Measurements from ENCODE around the gene DSN1.
A peak's percentile ranks its signal among the peaks of the same experiment; 100 is the strongest.

DSN1 gene

DNA sequence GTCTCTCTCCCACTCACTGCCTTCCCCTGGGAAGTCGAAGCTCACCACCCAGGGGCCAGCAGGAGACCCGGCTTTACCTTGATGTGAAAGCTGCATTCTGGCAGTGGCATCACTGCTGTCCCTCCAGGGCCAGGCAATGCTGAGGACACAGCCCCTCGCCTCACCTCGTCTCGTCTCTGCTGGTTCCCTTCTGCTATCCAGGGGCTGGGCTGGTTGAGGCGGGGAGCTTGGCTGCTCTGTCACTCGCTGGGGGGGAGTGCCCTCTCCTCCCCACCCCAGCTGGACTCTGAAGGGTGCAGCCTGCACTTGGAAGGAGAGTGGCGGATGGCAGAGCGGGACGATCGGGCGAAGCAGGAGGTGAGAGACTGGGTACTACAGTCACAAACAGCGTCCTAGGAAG is 12.7 kb upstream of the DSN1 start:
- DNase-seq (ENCODE audit: low spot score): no peak
- Mint-ChIP-seq H3K9me3 (no peaks in the 10 kb centered on the region), H3K36me3 (ENCODE audit: low read depth) (no peaks in the 10 kb centered on the region), H3K4me3 (no peak overlapping the region), H3K27me3 (ENCODE audit: low read depth) (no peaks in the 10 kb centered on the region), H3K4me1 (ENCODE audit: low read depth) (no peaks in the 10 kb centered on the region), H3K27ac (no peak overlapping the region)

DNA sequence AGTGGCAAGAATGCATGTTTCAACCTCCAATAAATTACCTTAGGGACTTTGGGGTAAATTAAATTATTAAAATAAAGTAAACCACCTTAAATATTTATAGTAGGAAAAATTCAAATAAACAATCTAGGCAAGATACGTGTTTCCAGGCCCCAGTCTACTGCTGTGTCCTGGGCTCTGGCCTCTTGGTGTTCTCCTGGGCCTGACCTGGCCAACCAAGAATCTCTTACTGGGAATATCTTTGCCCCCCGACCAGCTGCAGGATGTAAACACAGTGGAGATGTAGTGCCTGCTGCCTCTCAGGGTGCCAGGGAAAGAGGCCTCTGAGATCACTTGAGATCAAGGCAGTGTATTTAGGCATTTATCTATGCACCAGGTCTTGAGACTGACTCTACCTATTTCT is 11.7 kb upstream of the DSN1 start:
- no peaks in the 10 kb centered on the region for H3K36me3 Mint-ChIP-seq (ENCODE audit: low read depth)
- H3K4me3 Mint-ChIP-seq: no peak overlapping the region
- H3K9me3 Mint-ChIP-seq: no peaks in the 10 kb centered on the region
- H3K4me1 Mint-ChIP-seq (ENCODE audit: low read depth): no peaks in the 10 kb centered on the region
- H3K27ac Mint-ChIP-seq: no peak overlapping the region
- no peaks in the 10 kb centered on the region for H3K27me3 Mint-ChIP-seq (ENCODE audit: low read depth)
- no peak for DNase-seq (ENCODE audit: low spot score)

DNA sequence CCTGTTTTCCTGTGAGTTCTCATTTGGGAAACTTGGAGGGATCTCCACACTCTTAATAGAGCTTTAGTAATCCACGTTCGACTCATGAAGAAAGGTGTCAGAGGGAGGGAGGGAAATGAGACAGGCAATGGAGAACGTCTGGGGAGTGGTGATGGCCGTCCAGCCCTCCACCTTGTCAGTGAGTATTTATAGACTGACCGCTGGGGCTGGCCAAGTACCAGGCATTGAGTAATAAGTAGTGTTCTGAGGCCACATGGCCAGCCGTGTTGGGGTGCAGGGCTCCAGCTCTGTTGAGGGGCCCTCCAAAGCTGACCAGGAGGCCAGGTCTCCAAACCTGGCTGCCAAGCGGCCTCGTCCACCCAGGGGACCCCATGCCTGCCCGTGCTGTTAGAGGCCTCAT is 11.3 kb upstream of the DSN1 start:
- H3K36me3 Mint-ChIP-seq (ENCODE audit: low read depth): no peaks in the 10 kb centered on the region
- no peaks in the 10 kb centered on the region for H3K9me3 Mint-ChIP-seq
- DNase-seq (ENCODE audit: low spot score): no peak
- no peaks in the 10 kb centered on the region for H3K4me1 Mint-ChIP-seq (ENCODE audit: low read depth)
- H3K27ac Mint-ChIP-seq: no peak overlapping the region
- no peak overlapping the region for H3K4me3 Mint-ChIP-seq
- H3K27me3 Mint-ChIP-seq (ENCODE audit: low read depth): no peaks in the 10 kb centered on the region

DNA sequence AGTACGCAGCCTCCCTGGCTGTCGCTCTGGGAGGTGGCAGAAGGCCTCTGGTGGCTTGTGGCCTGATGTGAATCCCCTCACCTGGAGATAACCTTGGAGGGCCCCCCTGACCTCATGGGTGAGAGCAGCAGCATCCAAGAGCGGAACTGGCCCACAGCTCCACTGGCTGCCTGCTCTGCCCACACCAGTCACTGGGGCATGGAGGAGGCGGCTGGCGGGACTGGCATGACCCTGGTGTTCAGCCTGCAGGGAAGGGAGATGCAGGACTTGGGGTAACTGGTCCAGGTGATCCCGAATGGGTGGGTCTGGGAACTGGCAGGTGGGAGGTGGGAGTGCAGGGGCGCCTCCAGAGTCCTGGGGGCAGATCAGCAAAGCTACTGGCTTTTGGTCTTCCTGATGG is 10.6 kb upstream of the DSN1 start:
- H3K27me3 Mint-ChIP-seq (ENCODE audit: low read depth): peaks cover under 1% of the 10 kb centered on the region
- H3K27ac Mint-ChIP-seq: no peak overlapping the region
- no peaks in the 10 kb centered on the region for H3K9me3 Mint-ChIP-seq
- no peaks in the 10 kb centered on the region for H3K4me1 Mint-ChIP-seq (ENCODE audit: low read depth)
- H3K4me3 Mint-ChIP-seq: no peak overlapping the region
- DNase-seq (ENCODE audit: low spot score): no peak
- no peaks in the 10 kb centered on the region for H3K36me3 Mint-ChIP-seq (ENCODE audit: low read depth)

DNA sequence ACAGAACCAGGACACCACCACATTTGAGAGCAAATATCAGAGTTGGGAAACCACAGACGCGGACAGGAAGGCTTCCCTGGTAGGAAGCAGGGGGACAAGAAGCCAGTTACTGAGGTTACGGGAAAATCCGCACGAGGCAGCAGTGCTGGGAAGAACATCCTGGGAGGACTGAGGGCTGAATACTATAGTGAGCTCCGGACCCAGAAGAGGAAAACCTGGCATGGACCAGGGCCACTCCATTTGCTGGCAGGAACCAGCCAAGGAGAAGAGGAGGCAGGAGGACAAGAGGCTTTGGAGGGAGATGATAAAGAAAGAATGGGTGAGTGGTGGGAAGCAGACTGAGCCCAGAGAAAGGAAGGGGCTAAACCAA is 6.1 kb upstream of the DSN1 start:
- Mint-ChIP-seq H3K27ac (no peak overlapping the region), H3K4me3 (no peak overlapping the region), H3K36me3 (ENCODE audit: low read depth) (no peaks in the 10 kb centered on the region), H3K27me3 (ENCODE audit: low read depth) (peaks cover 2% of the 10 kb centered on the region), H3K4me1 (ENCODE audit: low read depth) (peaks cover 2% of the 10 kb centered on the region), H3K9me3 (no peaks in the 10 kb centered on the region)
- DNase-seq (ENCODE audit: low spot score): no peak

DNA sequence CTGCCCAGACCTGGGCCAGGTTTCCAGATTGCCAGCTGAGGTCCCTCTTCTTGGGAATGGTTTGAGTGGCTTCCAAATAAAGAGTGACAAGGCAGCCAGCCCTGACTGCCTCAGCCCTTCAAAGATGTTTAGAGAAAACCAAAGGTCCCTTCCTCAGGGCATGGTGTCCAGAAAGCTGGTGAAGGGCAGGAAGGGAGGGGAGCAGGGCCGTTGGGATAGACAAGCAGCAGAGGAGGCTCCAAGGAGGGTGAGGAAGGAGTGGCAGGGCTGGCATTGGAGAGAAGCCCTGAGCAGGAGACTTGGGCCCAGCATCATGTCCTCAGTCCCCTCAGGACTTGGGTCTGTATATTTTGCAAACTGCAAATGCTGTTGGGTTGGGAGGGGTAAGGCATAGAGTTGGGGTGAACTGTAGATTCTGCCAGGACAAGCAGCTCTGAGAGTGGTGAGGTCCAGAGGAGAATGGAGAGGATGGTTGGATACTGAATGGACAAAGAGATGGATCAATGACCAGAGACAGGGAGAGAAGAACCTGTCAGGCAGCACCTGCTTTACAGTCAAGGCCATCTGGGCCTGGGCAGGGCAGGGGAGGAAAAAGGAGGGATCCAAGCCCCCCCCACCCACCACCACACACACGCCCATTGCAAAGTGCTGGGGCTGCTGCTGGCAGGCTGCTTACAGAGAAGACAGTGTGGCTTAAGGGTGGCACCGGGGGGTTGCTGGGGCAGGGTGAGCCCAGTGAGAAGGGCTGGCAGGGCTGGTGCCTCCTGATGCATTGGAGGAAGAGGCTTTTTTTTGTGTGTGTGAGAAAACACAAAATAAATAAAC is 5.5 kb upstream of the DSN1 start:
- H3K4me1 Mint-ChIP-seq (ENCODE audit: low read depth): peaks cover 4% of the 10 kb centered on the region
- H3K9me3 Mint-ChIP-seq: no peaks in the 10 kb centered on the region
- no peak for DNase-seq (ENCODE audit: low spot score)
- no peak overlapping the region for H3K27ac Mint-ChIP-seq
- peaks cover 2% of the 10 kb centered on the region for H3K27me3 Mint-ChIP-seq (ENCODE audit: low read depth)
- H3K36me3 Mint-ChIP-seq (ENCODE audit: low read depth): no peaks in the 10 kb centered on the region
- H3K4me3 Mint-ChIP-seq: no peak overlapping the region

DNA sequence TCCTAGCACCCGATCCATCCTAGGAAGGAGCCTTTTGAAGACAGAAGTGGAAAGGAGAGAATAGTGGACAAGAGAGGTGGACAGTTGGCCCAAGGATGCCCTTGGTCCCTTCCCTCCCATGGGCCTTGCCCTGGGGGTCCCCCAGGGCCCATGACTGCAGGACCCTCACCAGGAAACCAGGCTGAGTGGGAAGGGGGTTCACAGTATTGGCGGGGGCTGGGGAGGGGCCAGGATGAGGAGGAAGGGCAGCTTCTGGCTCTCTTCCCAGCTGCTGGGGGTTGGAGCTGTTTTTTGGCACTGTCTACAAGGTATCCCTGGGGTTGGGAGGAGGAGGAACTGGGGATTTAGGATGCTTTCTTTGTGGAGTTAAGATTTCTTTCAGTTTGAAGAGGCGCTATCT is 4.0 kb upstream of the DSN1 start:
- H3K27ac Mint-ChIP-seq: no peak overlapping the region
- peaks cover 5% of the 10 kb centered on the region for H3K27me3 Mint-ChIP-seq (ENCODE audit: low read depth)
- no peak for DNase-seq (ENCODE audit: low spot score)
- H3K9me3 Mint-ChIP-seq: no peaks in the 10 kb centered on the region
- H3K4me3 Mint-ChIP-seq: no peak overlapping the region
- peaks cover 2% of the 10 kb centered on the region for H3K36me3 Mint-ChIP-seq (ENCODE audit: low read depth)
- H3K4me1 Mint-ChIP-seq (ENCODE audit: low read depth): peaks cover 10% of the 10 kb centered on the region

DNA sequence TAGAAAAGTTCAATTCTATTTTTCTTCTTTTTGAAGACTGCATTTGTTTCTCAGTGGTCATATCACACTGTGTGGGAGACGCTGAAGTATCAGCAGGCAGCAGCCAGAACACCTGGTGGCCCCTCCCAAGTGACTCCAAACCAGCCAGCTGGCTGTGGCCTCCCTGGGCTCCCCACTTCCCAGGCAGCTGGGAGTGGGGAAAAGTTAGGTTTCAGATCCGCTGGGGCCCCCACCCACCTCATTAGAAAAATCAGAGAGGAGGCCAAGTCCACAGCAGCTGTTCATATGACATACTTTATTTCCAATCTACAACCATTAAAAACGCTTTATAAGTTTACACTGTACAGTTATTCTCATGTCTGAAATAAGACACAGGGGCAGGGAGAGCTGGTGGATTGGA is 3.6 kb upstream of the DSN1 start:
- H3K36me3 Mint-ChIP-seq (ENCODE audit: low read depth): peaks cover 2% of the 10 kb centered on the region
- peaks cover 13% of the 10 kb centered on the region for H3K4me1 Mint-ChIP-seq (ENCODE audit: low read depth)
- no peak overlapping the region for H3K27ac Mint-ChIP-seq
- no peaks in the 10 kb centered on the region for H3K9me3 Mint-ChIP-seq
- H3K4me3 Mint-ChIP-seq: no peak overlapping the region
- peaks cover 5% of the 10 kb centered on the region for H3K27me3 Mint-ChIP-seq (ENCODE audit: low read depth)
- no peak for DNase-seq (ENCODE audit: low spot score)

DNA sequence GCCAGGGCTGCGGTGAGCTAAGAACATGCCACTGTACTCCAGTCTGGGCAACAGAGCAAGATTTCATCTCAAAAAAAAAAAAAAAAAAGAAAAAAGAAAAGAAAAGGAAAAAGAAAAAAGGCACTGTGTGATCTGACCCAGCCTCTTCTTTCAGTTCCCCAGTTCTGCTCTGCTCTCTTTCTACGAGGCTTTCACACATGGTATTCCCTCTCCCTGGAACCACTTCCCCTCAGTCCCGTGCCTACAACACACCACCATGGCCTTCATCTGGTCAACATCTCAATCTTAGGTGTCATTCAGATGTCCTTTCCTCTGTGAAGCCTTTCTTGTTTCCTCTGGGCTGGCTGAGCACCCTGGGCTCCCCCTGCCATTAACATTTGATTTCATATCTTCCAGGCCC is 2.3 kb upstream of the DSN1 start:
- H3K36me3 Mint-ChIP-seq (ENCODE audit: low read depth): peaks cover 6% of the 10 kb centered on the region
- no peak overlapping the region for H3K4me3 Mint-ChIP-seq
- H3K27me3 Mint-ChIP-seq (ENCODE audit: low read depth): peaks cover 5% of the 10 kb centered on the region
- H3K27ac Mint-ChIP-seq: no peak overlapping the region
- H3K9me3 Mint-ChIP-seq: no peaks in the 10 kb centered on the region
- no peak for DNase-seq (ENCODE audit: low spot score)
- peaks cover 25% of the 10 kb centered on the region for H3K4me1 Mint-ChIP-seq (ENCODE audit: low read depth)

DNA sequence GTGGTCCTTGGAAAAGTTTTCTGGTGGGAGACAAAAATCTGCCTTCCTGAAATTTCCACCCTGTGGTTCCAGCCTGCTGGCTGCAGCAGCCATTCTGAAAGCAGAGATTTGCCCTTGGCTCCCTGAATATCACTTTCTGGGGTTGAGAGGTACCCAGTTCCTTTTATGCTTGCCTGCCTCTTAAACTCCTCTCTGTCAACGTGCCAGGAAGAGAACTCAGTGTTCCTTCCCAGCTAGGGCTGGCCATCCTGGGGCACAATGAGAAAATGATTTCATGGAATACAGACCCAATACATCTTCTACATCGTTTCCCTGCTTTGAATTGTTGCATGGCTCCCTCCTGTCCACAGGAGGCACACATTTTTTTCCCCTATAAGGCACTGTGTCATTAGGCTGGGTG is 1.6 kb upstream of the DSN1 start:
- Mint-ChIP-seq H3K27me3 (ENCODE audit: low read depth) (peaks cover 5% of the 10 kb centered on the region), H3K9me3 (no peaks in the 10 kb centered on the region), H3K36me3 (ENCODE audit: low read depth) (peaks cover 10% of the 10 kb centered on the region), H3K27ac (peak overlapping the region; percentile 5), H3K4me3 (peak overlapping the region; percentile 57), H3K4me1 (ENCODE audit: low read depth) (peaks cover 29% of the 10 kb centered on the region)
- no peak for DNase-seq (ENCODE audit: low spot score)

DNA sequence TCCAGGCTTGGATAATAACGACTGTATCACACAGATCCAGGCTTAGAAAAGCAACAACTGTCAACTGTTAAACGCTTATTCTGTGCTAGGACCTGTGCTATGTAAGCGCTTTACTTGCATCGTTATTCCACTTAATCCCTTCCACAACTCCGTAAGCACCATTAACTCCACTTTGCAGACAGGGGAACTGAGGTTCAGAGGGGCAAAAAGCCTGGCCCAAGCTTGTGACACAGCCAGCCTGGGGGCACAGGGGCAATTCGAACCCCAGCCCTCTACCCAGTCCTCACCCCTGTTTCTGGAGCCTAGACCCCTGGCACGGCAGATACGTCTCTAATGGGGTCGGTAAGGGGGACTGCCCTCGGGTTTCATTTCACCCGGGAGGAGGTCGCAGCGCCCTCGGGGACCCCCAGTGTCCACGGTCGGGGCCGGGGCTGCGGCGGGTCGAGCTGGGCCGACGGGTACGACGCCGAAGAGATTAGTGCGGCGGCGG is 411 bp downstream of the DSN1 start:
- Mint-ChIP-seq H3K4me1 (ENCODE audit: low read depth) (peaks cover 36% of the 10 kb centered on the region), H3K9me3 (no peaks in the 10 kb centered on the region), H3K27ac (peak overlapping the region; percentile 98), H3K36me3 (ENCODE audit: low read depth) (peaks cover 17% of the 10 kb centered on the region), H3K4me3 (peak overlapping the region; percentile 87), H3K27me3 (ENCODE audit: low read depth) (peaks cover 2% of the 10 kb centered on the region)
- DNase-seq (ENCODE audit: low spot score): no peak

DNA sequence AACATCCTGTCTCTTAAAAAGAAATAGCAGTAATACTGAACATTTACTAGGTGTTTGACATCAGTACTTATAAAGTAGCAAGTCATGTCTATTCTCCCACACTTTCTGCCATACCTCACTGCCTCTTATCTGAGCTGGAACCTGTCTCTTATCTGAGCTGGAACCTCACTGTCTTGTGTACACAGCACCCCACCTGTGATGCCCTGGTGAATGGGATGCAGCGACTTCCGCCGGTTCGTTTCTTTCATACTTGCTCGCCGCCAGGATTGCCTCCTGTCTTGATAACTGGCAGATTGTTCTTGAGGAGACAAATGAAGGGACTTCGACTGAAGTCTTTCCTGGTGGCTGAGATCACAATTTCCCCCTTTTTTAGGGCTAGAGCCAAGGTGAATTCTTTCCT is 2.9 kb downstream of the DSN1 start:
- H3K9me3 Mint-ChIP-seq: no peaks in the 10 kb centered on the region
- DNase-seq (ENCODE audit: low spot score): no peak
- peak overlapping the region; percentile 56 for H3K27ac Mint-ChIP-seq
- peaks cover 2% of the 10 kb centered on the region for H3K27me3 Mint-ChIP-seq (ENCODE audit: low read depth)
- peaks cover 24% of the 10 kb centered on the region for H3K36me3 Mint-ChIP-seq (ENCODE audit: low read depth)
- peak overlapping the region; percentile 21 for H3K4me3 Mint-ChIP-seq
- peaks cover 36% of the 10 kb centered on the region for H3K4me1 Mint-ChIP-seq (ENCODE audit: low read depth)

DNA sequence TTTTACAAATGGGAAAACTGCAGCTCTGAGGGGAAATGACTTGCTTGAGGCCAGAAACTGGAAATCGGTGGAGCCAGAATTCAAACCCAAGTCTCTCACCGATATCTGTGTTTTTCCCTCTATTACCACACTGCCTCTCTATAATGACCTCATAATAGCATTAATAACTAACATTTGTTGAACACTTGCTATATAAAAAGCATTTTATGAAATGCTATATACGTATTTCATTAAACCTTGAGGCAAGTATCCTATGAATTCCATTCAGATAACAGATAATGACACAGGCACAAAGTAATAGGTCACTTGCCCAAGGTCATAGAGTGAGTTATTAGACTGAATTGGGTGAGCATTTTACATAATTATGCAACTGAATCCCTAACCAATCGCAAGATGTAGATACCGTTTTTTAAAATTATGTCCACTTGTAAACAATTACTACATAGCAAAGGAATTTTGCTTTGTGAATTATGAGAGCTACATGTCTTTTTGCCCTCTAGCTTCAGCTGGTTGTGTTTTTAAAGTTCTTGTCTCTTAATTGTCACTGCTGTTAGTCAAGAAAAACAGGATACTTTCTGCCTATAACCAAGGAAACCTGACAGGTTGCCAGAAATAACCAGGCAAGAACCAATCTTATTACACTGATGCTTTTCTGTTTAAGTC is 4.7 kb downstream of the DSN1 start:
- Mint-ChIP-seq H3K4me1 (ENCODE audit: low read depth) (peaks cover 32% of the 10 kb centered on the region), H3K27ac (no peak overlapping the region), H3K27me3 (ENCODE audit: low read depth) (peaks cover 2% of the 10 kb centered on the region), H3K9me3 (no peaks in the 10 kb centered on the region), H3K36me3 (ENCODE audit: low read depth) (peaks cover 27% of the 10 kb centered on the region), H3K4me3 (no peak overlapping the region)
- no peak for DNase-seq (ENCODE audit: low spot score)

DNA sequence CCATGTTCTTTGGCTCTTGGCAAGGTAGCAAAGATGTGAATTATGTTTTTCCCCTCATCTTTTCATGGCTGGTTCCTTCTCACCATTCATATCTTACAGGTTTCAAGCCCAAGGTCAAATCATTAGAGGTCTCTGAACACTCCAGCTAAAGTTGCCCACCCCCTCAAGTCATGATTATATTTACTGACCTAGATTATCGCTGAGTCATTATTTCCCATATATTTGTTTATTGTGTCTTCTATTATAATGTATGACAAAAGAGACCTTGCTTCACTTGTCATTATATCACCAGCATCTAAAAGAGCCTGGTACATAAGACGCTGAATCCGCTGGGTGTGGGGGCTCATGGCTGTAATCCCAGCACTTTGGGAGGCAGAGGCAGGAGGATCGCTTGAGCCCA is 12.4 kb downstream of the DSN1 start:
- DNase-seq (ENCODE audit: low spot score): no peak
- Mint-ChIP-seq H3K4me1 (ENCODE audit: low read depth) (peaks cover 14% of the 10 kb centered on the region), H3K27ac (peak overlapping the region; percentile 43), H3K9me3 (no peaks in the 10 kb centered on the region), H3K36me3 (ENCODE audit: low read depth) (peaks cover 27% of the 10 kb centered on the region), H3K27me3 (ENCODE audit: low read depth) (no peaks in the 10 kb centered on the region), H3K4me3 (no peak overlapping the region)

Data from T-helper 2 cell treated with Interferon-gamma antibody and Interleukin-4, amounts not matched to agents 5 μg/mL and 100 μg/mL, for 36 hours (primary cell).